Common myeloid progenitor, CD34-positive (primary cell): Measurements from ENCODE around the gene ITGA2.

Source experiments
- CTCF ChIA-PET: fragments of 350-600 bp; sonication (Branson Sonifier 250); formaldehyde crosslinking; loops from one replicate; lab custom pipeline; 2021; ENCODE audit warnings: antibody characterized with exemption; lab: Charles Lee
- POLR2A ChIA-PET: fragments of 350-600 bp; sonication (Branson Sonifier 250); formaldehyde crosslinking; loops from one replicate; lab custom pipeline; 2021; ENCODE audit warnings: antibody characterized with exemption; lab: Charles Lee
- DNase-seq, 3 donors: peaks; one replicate each; pipeline versions ENCODE4 v3.0.0 to v3.0.0-alpha.2; 2013
- H3K27ac ChIP-seq, 2 experiments: 1 replicate in 1 of 2; 2 replicates in 1 of 2; pipeline ENCODE4 v1.7.0; 2013; ENCODE audit warnings: inconsistent platforms in 2 of 2, low read length in 2 of 2, mild to moderate bottlenecking in 2 of 2, low read depth in 1 of 2, moderate library complexity in 1 of 2; ENCODE audit not compliant: severe bottlenecking in 2 of 2, insufficient read depth in 1 of 2, poor library complexity in 1 of 2
- H3K27me3 ChIP-seq, 5 experiments: replicated peaks in 2 of 5; 1 replicate in 3 of 5; 2 replicates in 2 of 5; pipeline versions ENCODE4 v1.6.1 to v1.7.0; 2013; ENCODE audit warnings: low read length in 4 of 5, mild to moderate bottlenecking in 2 of 5, moderate library complexity in 2 of 5, inconsistent platforms in 1 of 5; ENCODE audit not compliant: insufficient read depth in 5 of 5, control insufficient read depth in 4 of 5
- H3K36me3 ChIP-seq, 4 experiments: 1 replicate in 2 of 4; 2 replicates in 2 of 4; pipeline versions ENCODE4 v1.6.1 to v1.7.0; 2013; ENCODE audit warnings: low read length in 3 of 4, control low read depth in 1 of 4, mild to moderate bottlenecking in 1 of 4; ENCODE audit not compliant: control insufficient read depth in 4 of 4, insufficient read depth in 4 of 4
- H3K4me1 ChIP-seq, 4 experiments: 1 replicate in 3 of 4; 2 replicates in 1 of 4; pipeline versions ENCODE4 v1.6.1 to v1.7.1; 2013; ENCODE audit warnings: low read length in 3 of 4, mild to moderate bottlenecking in 3 of 4, control low read depth in 1 of 4, inconsistent platforms in 1 of 4, moderate library complexity in 1 of 4; ENCODE audit not compliant: control insufficient read depth in 4 of 4, insufficient read depth in 4 of 4; ENCODE audit errors: control extremely low read depth in 1 of 4
- H3K4me3 ChIP-seq, 7 experiments: 1 replicate in 4 of 7; 2 replicates in 3 of 7; pipeline versions ENCODE4 v1.5.1 to v1.7.0; 2013; ENCODE audit warnings: mild to moderate bottlenecking in 7 of 7, low read length in 6 of 7, moderate library complexity in 6 of 7, inconsistent platforms in 2 of 7, low read depth in 2 of 7, control low read depth in 1 of 7; ENCODE audit not compliant: insufficient read depth in 4 of 7, control insufficient read depth in 1 of 7; ENCODE audit errors: extremely low read depth in 1 of 7
- H3K9me3 ChIP-seq, 5 experiments: 1 replicate in 4 of 5; 2 replicates in 1 of 5; pipeline versions ENCODE4 v1.6.1 to v1.7.1; 2013; ENCODE audit warnings: low read length in 4 of 5, mild to moderate bottlenecking in 2 of 5, inconsistent platforms in 1 of 5, low read depth in 1 of 5, moderate library complexity in 1 of 5; ENCODE audit not compliant: control insufficient read depth in 4 of 5, insufficient read depth in 2 of 5; ENCODE audit errors: control extremely low read depth in 1 of 5
- WGBS: methylation state at CpG from one replicate; pipeline ENCODE4 v1.1.5; 2013; ENCODE audit not compliant: insufficient coverage; 5-methylcytosine and 5-hydroxymethylcytosine counted together

Gene ITGA2

GRCh38 chr5:53024535-53024934 lies 35.4 kb downstream of the ITGA2 start:
- ChIA-PET CTCF (interaction anchor here (1.2 to 1.5 kb wide), 2 partner anchors 12 to 75 kb away, joined by 3 to 7 read pairs; no protein-coding TSS in a partner anchor), POLR2A (no interaction called here)
- no peaks in the 10 kb centered on the region for H3K27me3 ChIP-seq
- no peaks in the 10 kb centered on the region for H3K9me3 ChIP-seq
- H3K4me3 ChIP-seq, result no peak overlapping the region
- DNase-seq, result no peak
- 100% methylated on average over 4 of the region's 4 CpGs for WGBS
- no peak overlapping the region for H3K27ac ChIP-seq
- H3K36me3 ChIP-seq, result no peaks in the 10 kb centered on the region
- H3K4me1 ChIP-seq, result peaks cover 0 to 13% (median 6%) of the 10 kb centered on the region in 4 experiments

- Histone ChIP-seq H3K27ac (no peak overlapping the region), H3K27me3 (no peaks in the 10 kb centered on the region), H3K4me1 (peaks cover 0 to 13% (median 6%) of the 10 kb centered on the region in 4 experiments), H3K36me3 (no peaks in the 10 kb centered on the region), H3K4me3 (no peak overlapping the region), H3K9me3 (no peaks in the 10 kb centered on the region)
- CTCF ChIA-PET, result no interaction called here
- DNase-seq, result no peak
- 93% methylated on average over 4 of the region's 5 CpGs for WGBS
- POLR2A ChIA-PET, result no interaction called here
Observed at GRCh38 chr5:53025487-53025886, 36.3 kb downstream of the ITGA2 start.

GRCh38 chr5:53027913-53028312 lies 38.8 kb downstream of the ITGA2 start:
- no peaks in the 10 kb centered on the region for H3K36me3 ChIP-seq
- H3K27ac ChIP-seq, result no peak overlapping the region
- no peaks in the 10 kb centered on the region for H3K9me3 ChIP-seq
- 23% methylated on average over 3 of the region's 4 CpGs for WGBS
- no peaks in the 10 kb centered on the region for H3K27me3 ChIP-seq
- ChIA-PET POLR2A (no interaction called here), CTCF (interaction anchor here (1.5 kb wide), 2 partner anchors 20 to 79 kb away, joined by 4 read pairs; no protein-coding TSS in a partner anchor)
- DNase-seq, result peak; percentile 19 to 40 (median 40)
- H3K4me1 ChIP-seq, result peaks cover 0 to 27% (median 10%) of the 10 kb centered on the region in 4 experiments
- no peak overlapping the region for H3K4me3 ChIP-seq

GRCh38 chr5:53029608-53030007 lies 40.5 kb downstream of the ITGA2 start:
- Histone ChIP-seq H3K36me3 (no peaks in the 10 kb centered on the region), H3K27ac (no peak overlapping the region), H3K27me3 (no peaks in the 10 kb centered on the region), H3K9me3 (no peaks in the 10 kb centered on the region), H3K4me1 (peaks cover 0 to 27% (median 9%) of the 10 kb centered on the region in 4 experiments), H3K4me3 (no peak overlapping the region)
- ChIA-PET POLR2A (no interaction called here), CTCF (interaction anchor here (1.1 kb wide), 1 partner anchor 13 kb away, joined by 4 read pairs; no protein-coding TSS in a partner anchor)
- DNase-seq, result no peak
- 100% methylated on average over 1 of the region's 1 CpG for WGBS

GRCh38 chr5:53030893-53031292 lies 41.7 kb downstream of the ITGA2 start:
- ChIA-PET POLR2A (no interaction called here), CTCF (interaction anchor here (1.4 kb wide), 1 partner anchor 82 kb away, joined by 4 read pairs; no protein-coding TSS in a partner anchor)
- whole genome bisulfite sequencing, result 85% methylated on average over 2 of the region's 2 CpGs
- H3K27me3 ChIP-seq, result no peaks in the 10 kb centered on the region
- no peak for DNase-seq
- H3K36me3 ChIP-seq, result no peaks in the 10 kb centered on the region
- H3K4me3 ChIP-seq, result no peak overlapping the region
- H3K4me1 ChIP-seq, result peaks cover 0 to 27% (median 9%) of the 10 kb centered on the region in 4 experiments
- H3K27ac ChIP-seq, result no peak overlapping the region
- H3K9me3 ChIP-seq, result no peaks in the 10 kb centered on the region

- POLR2A ChIA-PET, result no interaction called here
- no peaks in the 10 kb centered on the region for H3K9me3 ChIP-seq
- peak overlapping the region in 1 of 2 experiments; percentile 27 for H3K27ac ChIP-seq
- peak; percentile 25 to 69 (median 68) for DNase-seq
- CTCF ChIA-PET, result interaction anchor here (1.0 to 1.7 kb wide), 3 partner anchors 9 to 83 kb away, joined by 3 to 6 read pairs (median 4); no protein-coding TSS in a partner anchor
- H3K27me3 ChIP-seq, result no peaks in the 10 kb centered on the region
- 89% methylated on average over 1 of the region's 4 CpGs for whole genome bisulfite sequencing
- H3K4me3 ChIP-seq, result peak overlapping the region in 1 of 7 experiments; percentile 22
- peaks cover 0 to 27% (median 9%) of the 10 kb centered on the region in 4 experiments for H3K4me1 ChIP-seq
- H3K36me3 ChIP-seq, result no peaks in the 10 kb centered on the region
Observed at GRCh38 chr5:53031695-53032096, 42.5 kb downstream of the ITGA2 start.

GRCh38 chr5:53032188-53032587 lies 43.0 kb downstream of the ITGA2 start:
- H3K27me3 ChIP-seq, result no peaks in the 10 kb centered on the region
- ChIA-PET CTCF (interaction anchor here (1.0 to 1.7 kb wide), 3 partner anchors 9 to 84 kb away, joined by 3 to 6 read pairs (median 4); no protein-coding TSS in a partner anchor), POLR2A (no interaction called here)
- no peak overlapping the region for H3K27ac ChIP-seq
- no peaks in the 10 kb centered on the region for H3K9me3 ChIP-seq
- WGBS, result no CpG with 5 or more reads among the region's 2 CpGs
- H3K4me1 ChIP-seq, result peaks cover 0 to 27% (median 9%) of the 10 kb centered on the region in 4 experiments
- no peak overlapping the region for H3K4me3 ChIP-seq
- H3K36me3 ChIP-seq, result no peaks in the 10 kb centered on the region
- DNase-seq, result no peak
